ENCODE measurements around the gene BRD7. TPM values are rescaled to one million over a fixed set of nuclear protein-coding genes. Genes with fewer than 3 reads are reported as not detected.

BRD7 gene
- total and polyA plus RNA-seq, 4 donors, result 13.3 to 34.3 (median 14.1) TPM

DNA sequence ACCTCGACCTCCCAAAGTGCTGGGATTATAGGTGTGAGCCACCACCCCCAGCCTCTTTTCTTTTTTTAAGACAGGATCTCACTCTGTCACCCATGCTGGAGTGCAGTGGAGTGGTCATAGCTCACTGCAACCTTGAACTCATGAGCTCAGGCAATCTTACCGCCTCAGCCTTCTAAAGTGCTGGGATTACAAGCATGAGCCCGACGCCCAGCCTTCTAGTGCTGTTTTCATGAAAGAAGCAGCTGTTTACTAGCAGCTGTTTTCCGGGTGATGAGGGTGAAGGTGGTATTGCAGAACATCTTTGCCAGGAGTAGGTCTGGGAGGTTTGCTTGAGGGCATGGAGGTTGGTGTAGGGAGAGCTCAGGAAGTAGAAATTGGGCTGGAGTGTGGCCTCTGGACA lies 100.4 kb downstream of the BRD7 start:
- Histone ChIP-seq H3K4me1 (ENCODE audit: control insufficient read depth in 4 of 4, insufficient read depth in 4 of 4, low read length in 3 of 4) (peaks cover 0 to 4% (median 1%) of the 10 kb centered on the region in 4 donors), H3K27ac (ENCODE audit: low read depth in 1 of 2, low read length in 2 of 2) (no peak overlapping the region), H3K9me3 (ENCODE audit: control insufficient read depth in 4 of 4, low read length in 3 of 4) (no peaks in the 10 kb centered on the region), H3K4me3 (ENCODE audit: low read depth in 1 of 3, low read length in 3 of 3) (no peak overlapping the region), H3K36me3 (ENCODE audit: control insufficient read depth in 4 of 4, insufficient read depth in 3 of 4, low read depth in 1 of 4, low read length in 3 of 4) (no peaks in the 10 kb centered on the region), H3K27me3 (ENCODE audit: control insufficient read depth in 4 of 4, insufficient read depth in 4 of 4, low read length in 3 of 4) (no peaks in the 10 kb centered on the region), H3K9ac (ENCODE audit: low read depth in 1 of 2, low read length in 2 of 2) (no peak overlapping the region)
- DNase-seq (ENCODE audit: low spot score), result no peak
- TF ChIP-seq HNF4A (conservative IDR thresholded peaks at IDR 0.05) (no peak), TAF1 (conservative IDR thresholded peaks at IDR 0.05) (no peak), FOXA2 (IDR thresholded peaks at IDR 0.05) (no peak), MAX (IDR thresholded peaks at IDR 0.05) (no peak), GABPA (IDR thresholded peaks at IDR 0.05 in 1 of 2, conservative IDR thresholded peaks at IDR 0.05 in 1 of 2) (no peak), HNF4G (IDR thresholded peaks at IDR 0.05) (no peak), RXRA (IDR thresholded peaks at IDR 0.05) (no peak), RAD21 (IDR thresholded peaks at IDR 0.05) (no peak), FOXA1 (IDR thresholded peaks at IDR 0.05) (no peak), NR2F2 (IDR thresholded peaks at IDR 0.05) (no peak), YY1 (IDR thresholded peaks at IDR 0.05) (no peak), JUND (IDR thresholded peaks at IDR 0.05) (no peak), SP1 (IDR thresholded peaks at IDR 0.05) (no peak), REST (IDR thresholded peaks at IDR 0.05) (no peak), EGR1 (IDR thresholded peaks at IDR 0.05; ENCODE audit: low read depth in 2 of 2) (no peak)
- TF ChIP-seq, protein P1, sequence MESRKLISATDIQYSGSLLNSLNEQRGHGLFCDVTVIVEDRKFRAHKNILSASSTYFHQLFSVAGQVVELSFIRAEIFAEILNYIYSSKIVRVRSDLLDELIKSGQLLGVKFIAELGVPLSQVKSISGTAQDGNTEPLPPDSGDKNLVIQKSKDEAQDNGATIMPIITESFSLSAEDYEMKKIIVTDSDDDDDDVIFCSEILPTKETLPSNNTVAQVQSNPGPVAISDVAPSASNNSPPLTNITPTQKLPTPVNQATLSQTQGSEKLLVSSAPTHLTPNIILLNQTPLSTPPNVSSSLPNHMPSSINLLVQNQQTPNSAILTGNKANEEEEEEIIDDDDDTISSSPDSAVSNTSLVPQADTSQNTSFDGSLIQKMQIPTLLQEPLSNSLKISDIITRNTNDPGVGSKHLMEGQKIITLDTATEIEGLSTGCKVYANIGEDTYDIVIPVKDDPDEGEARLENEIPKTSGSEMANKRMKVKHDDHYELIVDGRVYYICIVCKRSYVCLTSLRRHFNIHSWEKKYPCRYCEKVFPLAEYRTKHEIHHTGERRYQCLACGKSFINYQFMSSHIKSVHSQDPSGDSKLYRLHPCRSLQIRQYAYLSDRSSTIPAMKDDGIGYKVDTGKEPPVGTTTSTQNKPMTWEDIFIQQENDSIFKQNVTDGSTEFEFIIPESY (IDR thresholded peaks at IDR 0.05), result no peak
- TF ChIP-seq, protein P2, sequence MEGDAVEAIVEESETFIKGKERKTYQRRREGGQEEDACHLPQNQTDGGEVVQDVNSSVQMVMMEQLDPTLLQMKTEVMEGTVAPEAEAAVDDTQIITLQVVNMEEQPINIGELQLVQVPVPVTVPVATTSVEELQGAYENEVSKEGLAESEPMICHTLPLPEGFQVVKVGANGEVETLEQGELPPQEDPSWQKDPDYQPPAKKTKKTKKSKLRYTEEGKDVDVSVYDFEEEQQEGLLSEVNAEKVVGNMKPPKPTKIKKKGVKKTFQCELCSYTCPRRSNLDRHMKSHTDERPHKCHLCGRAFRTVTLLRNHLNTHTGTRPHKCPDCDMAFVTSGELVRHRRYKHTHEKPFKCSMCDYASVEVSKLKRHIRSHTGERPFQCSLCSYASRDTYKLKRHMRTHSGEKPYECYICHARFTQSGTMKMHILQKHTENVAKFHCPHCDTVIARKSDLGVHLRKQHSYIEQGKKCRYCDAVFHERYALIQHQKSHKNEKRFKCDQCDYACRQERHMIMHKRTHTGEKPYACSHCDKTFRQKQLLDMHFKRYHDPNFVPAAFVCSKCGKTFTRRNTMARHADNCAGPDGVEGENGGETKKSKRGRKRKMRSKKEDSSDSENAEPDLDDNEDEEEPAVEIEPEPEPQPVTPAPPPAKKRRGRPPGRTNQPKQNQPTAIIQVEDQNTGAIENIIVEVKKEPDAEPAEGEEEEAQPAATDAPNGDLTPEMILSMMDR (IDR thresholded peaks at IDR 0.05; ENCODE audit: low read depth, low read length, missing input control), result no peak
- TF ChIP-seq, protein P3, sequence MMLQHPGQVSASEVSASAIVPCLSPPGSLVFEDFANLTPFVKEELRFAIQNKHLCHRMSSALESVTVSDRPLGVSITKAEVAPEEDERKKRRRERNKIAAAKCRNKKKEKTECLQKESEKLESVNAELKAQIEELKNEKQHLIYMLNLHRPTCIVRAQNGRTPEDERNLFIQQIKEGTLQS (IDR thresholded peaks at IDR 0.05), result no peak
- 83% methylated on average over 5 of the region's 5 CpGs for WGBS

Data from liver (tissue), 9 donors.